ENCODE measurements around the gene LMO7.
"Not testable (repeated sequence)": the region's sequence is repeated elsewhere in the genome, so short reads cannot be mapped to it uniquely, and the experiment has no call there.

LMO7 gene

GRCh38 chr13:75647126-75647784 is 11.1 kb downstream of the LMO7 start:
- no peak for DNase-seq (ENCODE audit: low read depth in 2 of 2)

DNA sequence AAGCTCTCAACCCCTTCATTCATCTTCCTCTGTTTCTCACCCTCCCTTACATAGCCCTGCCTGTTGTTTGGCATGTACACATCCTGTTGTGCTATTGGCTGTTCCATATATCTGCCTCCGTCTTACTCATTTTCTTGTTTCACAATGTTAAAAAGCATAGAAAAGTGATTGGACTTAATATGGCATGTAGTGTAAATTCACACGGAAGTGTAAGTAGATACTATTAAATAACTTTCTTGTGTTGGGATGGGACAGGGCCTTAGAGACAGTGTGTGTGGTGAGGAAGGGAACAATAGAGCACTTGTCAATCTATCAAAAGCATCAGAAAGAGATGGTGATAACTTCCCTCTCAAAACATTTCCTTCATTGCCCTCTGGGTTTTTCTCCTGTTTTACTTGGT is 12.3 kb downstream of the LMO7 start:
- no peak for DNase-seq (ENCODE audit: low read depth in 2 of 2)

DNA sequence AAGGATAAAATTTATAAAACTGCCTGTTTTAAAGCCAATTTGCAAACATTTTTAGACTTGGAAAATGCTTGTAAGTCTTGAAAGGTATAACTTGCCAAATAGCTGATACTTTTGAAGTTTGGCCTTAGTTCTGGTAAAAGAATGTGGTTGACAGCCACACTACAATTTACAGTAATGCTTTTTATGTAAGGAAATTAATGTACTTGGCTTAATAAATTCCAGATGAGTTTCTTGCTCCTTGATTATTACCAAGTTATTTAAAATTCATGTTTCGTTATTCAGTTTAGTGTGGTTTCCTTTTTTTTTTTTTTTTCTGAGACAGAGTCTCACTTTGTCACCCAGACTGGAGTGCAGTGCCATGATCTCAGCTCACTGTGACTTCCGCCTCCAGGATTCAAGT is 14.9 kb downstream of the LMO7 start:
- no peak for DNase-seq (ENCODE audit: low read depth in 2 of 2)

- no peak for DNase-seq (ENCODE audit: low read depth in 2 of 2)
Measured at GRCh38 chr13:75652726-75653125, 16.6 kb downstream of the LMO7 start.

GRCh38 chr13:75656425-75656989 is 20.4 kb downstream of the LMO7 start:
- no peak for DNase-seq (ENCODE audit: low read depth in 2 of 2)

- DNase-seq (ENCODE audit: low read depth in 2 of 2), result no peak
Measured at GRCh38 chr13:75657111-75657510, 21.0 kb downstream of the LMO7 start.

DNA sequence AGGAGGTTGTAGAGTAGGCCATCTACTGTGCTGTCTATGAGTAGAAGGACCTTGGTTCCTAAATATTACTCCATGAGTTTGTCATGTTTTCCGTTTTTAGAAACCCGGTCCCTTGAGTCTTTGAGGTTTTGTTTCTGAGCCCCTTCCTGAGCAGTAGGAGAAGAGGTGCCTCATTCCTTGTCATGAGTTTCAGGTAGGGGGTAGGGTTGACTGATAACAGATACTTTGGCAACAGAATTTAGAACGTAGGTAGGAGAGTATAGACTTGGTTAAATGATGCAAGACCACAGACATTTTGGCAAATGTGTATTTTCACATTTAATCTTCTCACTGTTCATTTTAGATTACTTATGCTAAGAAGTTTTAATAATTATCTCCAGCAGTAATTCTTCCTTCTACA is 24.6 kb downstream of the LMO7 start:
- DNase-seq (ENCODE audit: low read depth in 2 of 2), result no peak

- no peak for DNase-seq (ENCODE audit: low read depth in 2 of 2)
Measured at GRCh38 chr13:75661443-75661842, 25.3 kb downstream of the LMO7 start.

GRCh38 chr13:75666646-75667351 is 30.7 kb downstream of the LMO7 start:
- DNase-seq (ENCODE audit: low read depth in 2 of 2), result no peak

DNA sequence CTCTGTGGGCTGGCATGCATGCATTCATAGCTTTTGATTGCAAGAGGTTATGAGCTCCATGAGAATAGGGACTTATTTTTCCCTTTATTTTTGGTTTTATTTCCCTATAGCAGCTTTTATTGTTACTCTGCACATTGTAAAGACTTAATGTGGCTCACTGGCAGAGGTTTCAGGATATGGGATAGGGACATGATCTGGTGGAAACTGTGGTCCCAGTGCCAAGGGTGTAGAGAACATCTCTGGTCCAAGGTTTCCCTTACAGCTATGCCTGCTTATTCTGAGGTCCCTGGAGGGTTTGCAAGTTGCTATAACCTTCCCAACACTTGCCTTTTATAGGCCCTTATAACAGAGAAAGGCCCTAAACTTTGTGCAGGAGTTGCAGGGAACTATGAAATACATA is 33.6 kb downstream of the LMO7 start:
- no peak for DNase-seq (ENCODE audit: low read depth in 2 of 2)

- no peak for DNase-seq (ENCODE audit: low read depth in 2 of 2)
Measured at GRCh38 chr13:75670496-75670895, 34.4 kb downstream of the LMO7 start.

- no peak for DNase-seq (ENCODE audit: low read depth in 2 of 2)
Measured at GRCh38 chr13:75675421-75675820, 39.3 kb downstream of the LMO7 start.

DNA sequence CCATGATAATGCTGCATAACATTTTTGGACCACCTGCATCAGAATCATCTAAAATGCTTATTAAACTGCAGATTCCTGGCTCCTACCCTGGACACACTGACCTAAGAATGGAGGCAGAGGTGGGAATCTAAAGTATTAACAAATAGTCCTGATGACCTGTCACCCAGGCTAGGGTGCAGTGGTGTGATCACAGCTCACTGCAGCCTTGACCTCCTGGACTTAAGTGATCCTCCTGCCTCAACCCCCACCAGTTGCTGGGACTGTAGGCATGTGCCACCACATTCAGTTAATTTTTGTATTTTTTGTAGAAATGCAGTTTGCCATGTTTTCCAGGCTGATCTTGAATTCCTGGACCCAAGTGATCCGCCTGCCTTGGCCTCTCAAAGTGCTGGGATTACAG is 43.3 kb downstream of the LMO7 start:
- no peak for DNase-seq (ENCODE audit: low read depth in 2 of 2)

- DNase-seq (ENCODE audit: low read depth in 2 of 2), result not testable (repeated sequence)
Measured at GRCh38 chr13:75680251-75680650, 44.1 kb downstream of the LMO7 start.

- DNase-seq (ENCODE audit: low read depth in 2 of 2), result no peak
Measured at GRCh38 chr13:75682326-75682725, 46.2 kb downstream of the LMO7 start.

- DNase-seq (ENCODE audit: low read depth in 2 of 2), result no peak
Measured at GRCh38 chr13:75685239-75685697, 49.1 kb downstream of the LMO7 start.

GRCh38 chr13:75687150-75687763 is 51.1 kb downstream of the LMO7 start:
- no peak for DNase-seq (ENCODE audit: low read depth in 2 of 2)

DNA sequence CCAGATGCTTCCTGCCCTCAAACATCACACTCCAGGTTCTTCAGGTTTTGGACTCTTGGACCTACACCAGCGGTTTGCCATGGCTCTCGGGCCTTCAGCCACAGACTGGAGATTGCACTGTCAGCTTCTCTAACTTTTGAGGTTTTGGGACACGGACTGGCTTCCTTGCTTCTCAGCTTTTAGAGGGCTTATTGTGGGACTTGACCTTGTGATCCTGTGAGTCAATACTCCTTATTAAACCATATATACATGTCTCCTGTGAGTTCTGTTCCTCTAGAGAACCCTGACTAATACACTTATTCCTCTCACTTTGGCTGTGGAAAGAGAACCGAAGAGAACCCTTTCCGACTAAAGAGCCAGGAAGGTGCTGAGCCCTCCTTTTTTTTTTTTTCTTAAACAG is 53.6 kb downstream of the LMO7 start:
- DNase-seq (ENCODE audit: low read depth in 2 of 2), result no peak

DNA sequence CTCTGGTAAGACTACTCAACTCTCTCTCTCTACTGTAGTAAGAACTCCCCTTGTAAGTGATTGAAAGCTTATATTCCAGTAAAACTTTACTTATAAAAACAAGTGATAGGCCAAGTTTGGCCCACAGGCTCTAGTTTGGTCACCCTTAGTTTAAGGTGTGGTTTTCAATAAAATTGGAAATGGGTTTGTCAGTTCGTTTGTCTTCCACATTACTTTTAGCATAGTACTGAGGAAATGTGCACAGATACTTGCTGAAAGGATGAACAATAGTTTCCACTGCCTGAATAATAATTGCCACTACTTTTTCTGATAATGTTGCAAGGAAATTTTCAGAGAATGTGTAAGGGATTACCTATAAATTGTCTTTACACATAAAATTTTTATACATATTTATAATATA is 54.5 kb downstream of the LMO7 start:
- no peak for DNase-seq (ENCODE audit: low read depth in 2 of 2)

GRCh38 chr13:75691183-75691582 is 55.1 kb downstream of the LMO7 start:
- no peak for DNase-seq (ENCODE audit: low read depth in 2 of 2)

GRCh38 chr13:75693227-75693626 is 57.1 kb downstream of the LMO7 start:
- DNase-seq (ENCODE audit: low read depth in 2 of 2), result no peak

DNA sequence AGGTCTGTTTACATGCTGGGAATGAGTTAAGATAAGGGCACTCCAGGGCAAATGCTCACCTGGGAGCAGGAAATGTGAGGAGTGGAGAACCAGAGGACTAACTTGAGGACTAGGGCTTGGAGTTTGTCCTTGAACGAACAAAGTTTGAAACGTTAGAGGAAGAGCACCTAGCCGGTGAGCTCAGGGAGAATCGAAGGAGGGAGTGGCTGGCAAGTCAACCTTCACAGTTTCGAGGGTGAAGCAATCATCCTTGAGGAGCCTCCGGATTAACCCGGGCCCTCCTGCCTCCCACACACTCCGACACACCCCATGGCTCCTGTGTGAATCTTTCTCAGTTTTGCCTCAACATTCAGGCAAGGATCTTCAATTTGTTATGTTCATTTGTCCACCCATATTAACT is 58.6 kb downstream of the LMO7 start:
- DNase-seq (ENCODE audit: low read depth in 2 of 2), result no peak

DNA sequence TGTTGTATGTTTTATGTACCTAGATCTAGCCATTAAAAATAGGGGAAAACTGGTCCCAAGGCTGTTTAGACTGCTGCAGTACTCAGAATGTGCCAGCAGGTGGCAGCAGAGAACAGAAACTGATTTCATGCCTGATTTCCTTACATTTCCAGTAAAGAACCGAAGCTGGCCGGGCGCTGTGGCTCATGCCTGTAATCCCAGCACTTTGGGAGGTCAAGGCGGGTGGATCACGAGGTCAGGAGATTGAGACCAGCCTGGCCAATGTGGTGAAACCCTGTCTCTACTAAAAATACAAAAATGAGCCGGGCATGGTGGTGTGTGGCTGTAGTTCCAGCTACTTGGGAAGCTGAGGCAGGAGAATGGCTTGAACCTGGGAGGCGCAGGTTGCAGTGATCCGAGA is 59.8 kb downstream of the LMO7 start:
- peak; percentile 43 to 67 for DNase-seq (ENCODE audit: low read depth in 2 of 2)
